ENCODE data around the gene CALHM5. TPM values are rescaled to one million over a fixed set of nuclear protein-coding genes. Genes with fewer than 3 reads are reported as not detected.

CALHM5 gene
- total and polyA plus RNA-seq, 7 donors: 0.52 to 1.2 (median 0.81) TPM

DNA sequence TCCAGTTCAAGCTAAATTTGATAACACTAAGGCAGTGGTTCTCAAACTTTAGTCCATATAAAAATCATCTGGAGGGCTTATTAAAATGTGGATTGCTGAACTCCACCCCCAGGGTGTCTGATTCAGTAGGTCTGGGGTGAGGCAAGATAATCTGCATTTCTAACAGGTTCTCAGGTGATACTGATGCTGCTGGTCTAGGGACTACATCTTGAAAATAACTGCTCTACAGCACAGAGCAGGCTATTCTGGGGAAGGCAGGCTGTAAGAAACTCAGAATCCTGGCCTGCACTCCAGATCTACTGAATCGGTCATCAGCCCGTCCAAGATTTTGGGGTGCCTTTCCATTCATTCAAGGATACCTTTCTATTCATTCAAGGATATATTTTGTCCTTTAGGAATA lies 11.5 kb downstream of the CALHM5 start:
- Histone ChIP-seq H3K36me3 (ENCODE audit: insufficient read depth in 1 of 2, low read depth in 1 of 2) (no peaks in the 10 kb centered on the region), H3K4me1 (no peaks in the 10 kb centered on the region), H3K4me3 (no peak overlapping the region), H3K27me3 (ENCODE audit: insufficient read depth in 3 of 3, low read length in 2 of 3) (no peaks in the 10 kb centered on the region), H3K27ac (no peak overlapping the region), H3K9me3 (no peaks in the 10 kb centered on the region)
- WGBS, 3 donors: 79 to 86% (median 81%) methylated on average over 2 of the region's 2 CpGs
- ATAC-seq (no peak), DNase-seq (no peak)
- TF ChIP-seq, protein P1, sequence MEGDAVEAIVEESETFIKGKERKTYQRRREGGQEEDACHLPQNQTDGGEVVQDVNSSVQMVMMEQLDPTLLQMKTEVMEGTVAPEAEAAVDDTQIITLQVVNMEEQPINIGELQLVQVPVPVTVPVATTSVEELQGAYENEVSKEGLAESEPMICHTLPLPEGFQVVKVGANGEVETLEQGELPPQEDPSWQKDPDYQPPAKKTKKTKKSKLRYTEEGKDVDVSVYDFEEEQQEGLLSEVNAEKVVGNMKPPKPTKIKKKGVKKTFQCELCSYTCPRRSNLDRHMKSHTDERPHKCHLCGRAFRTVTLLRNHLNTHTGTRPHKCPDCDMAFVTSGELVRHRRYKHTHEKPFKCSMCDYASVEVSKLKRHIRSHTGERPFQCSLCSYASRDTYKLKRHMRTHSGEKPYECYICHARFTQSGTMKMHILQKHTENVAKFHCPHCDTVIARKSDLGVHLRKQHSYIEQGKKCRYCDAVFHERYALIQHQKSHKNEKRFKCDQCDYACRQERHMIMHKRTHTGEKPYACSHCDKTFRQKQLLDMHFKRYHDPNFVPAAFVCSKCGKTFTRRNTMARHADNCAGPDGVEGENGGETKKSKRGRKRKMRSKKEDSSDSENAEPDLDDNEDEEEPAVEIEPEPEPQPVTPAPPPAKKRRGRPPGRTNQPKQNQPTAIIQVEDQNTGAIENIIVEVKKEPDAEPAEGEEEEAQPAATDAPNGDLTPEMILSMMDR (IDR thresholded peaks at IDR 0.05): no peak
- intact Hi-C loops (cut with DNase I): no loop called here

- Histone ChIP-seq H3K27me3 (ENCODE audit: insufficient read depth in 3 of 3, low read length in 2 of 3) (no peaks in the 10 kb centered on the region), H3K27ac (no peak overlapping the region), H3K4me3 (no peak overlapping the region), H3K9me3 (no peaks in the 10 kb centered on the region), H3K4me1 (no peaks in the 10 kb centered on the region), H3K36me3 (ENCODE audit: insufficient read depth in 1 of 2, low read depth in 1 of 2) (no peaks in the 10 kb centered on the region)
- TF ChIP-seq, protein P1 (IDR thresholded peaks at IDR 0.05): no peak
- intact Hi-C loops (cut with DNase I): no loop called here
- ATAC-seq (no peak), DNase-seq (no peak)
- WGBS, 3 donors: 84 to 91% (median 86%) methylated on average over 2 of the region's 2 CpGs
These were observed 12.8 kb downstream of the CALHM5 start for GRCh38 chr6:116524236-116524635.

DNA sequence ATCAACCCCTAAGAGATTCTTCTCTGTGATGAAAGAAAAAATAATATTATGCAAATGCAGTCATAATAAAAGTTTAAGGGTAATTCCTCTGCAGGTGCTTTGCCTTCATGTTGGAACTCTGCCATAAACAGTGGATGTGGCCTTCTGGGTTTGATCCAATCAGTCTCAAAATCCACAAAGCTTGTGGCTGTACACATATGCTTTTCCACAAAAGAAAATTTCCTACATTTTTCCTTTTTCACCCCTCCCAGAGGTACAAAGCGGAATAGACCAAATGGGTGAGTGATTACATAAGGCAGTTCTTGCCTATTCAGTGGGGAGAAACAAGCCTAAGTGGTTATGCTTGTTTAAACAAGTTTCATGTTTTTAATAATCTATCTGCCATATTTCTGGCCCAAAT lies 16.7 kb downstream of the CALHM5 start:
- Histone ChIP-seq H3K4me3 (no peak overlapping the region), H3K27me3 (ENCODE audit: insufficient read depth in 3 of 3, low read length in 2 of 3) (no peaks in the 10 kb centered on the region), H3K36me3 (ENCODE audit: insufficient read depth in 1 of 2, low read depth in 1 of 2) (no peaks in the 10 kb centered on the region), H3K27ac (no peak overlapping the region), H3K4me1 (no peaks in the 10 kb centered on the region), H3K9me3 (no peaks in the 10 kb centered on the region)
- ATAC-seq: no peak
- TF ChIP-seq, protein P1 (IDR thresholded peaks at IDR 0.05): no peak
- WGBS, 3 donors: 77 to 93% (median 79%) methylated on average over 1 of the region's 1 CpG
- intact Hi-C loops (cut with DNase I): no loop called here
- no peak for DNase-seq

DNA sequence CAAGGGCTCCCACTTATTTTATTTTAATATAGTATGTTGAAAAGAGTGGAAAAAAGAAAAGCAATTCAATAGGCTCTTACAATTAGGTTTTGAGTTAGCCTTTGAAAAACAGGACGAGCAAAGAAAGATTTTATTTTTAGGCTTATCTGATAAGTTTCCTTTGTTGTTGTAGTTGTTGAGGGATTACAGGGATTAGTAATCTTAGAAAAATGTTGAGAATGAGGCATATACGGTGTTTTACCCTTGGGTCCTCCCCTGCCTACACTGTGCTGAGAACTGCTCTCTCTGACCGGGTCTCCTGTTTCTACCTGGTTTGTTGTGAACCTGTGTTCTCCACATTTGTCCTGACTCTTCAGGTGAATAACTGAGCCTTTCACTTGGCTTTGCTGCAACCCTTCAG lies 17.3 kb downstream of the CALHM5 start:
- H3K9me3 ChIP-seq: no peaks in the 10 kb centered on the region
- ATAC-seq (no peak), DNase-seq (no peak)
- TF ChIP-seq, protein P1 (IDR thresholded peaks at IDR 0.05): no peak
- no peaks in the 10 kb centered on the region for H3K4me1 ChIP-seq
- intact Hi-C loops (cut with DNase I): no loop called here
- H3K4me3 ChIP-seq: no peak overlapping the region
- no peaks in the 10 kb centered on the region for H3K36me3 ChIP-seq (ENCODE audit: insufficient read depth in 1 of 2, low read depth in 1 of 2)
- 37 to 58% (median 49%) methylated on average over 3 of the region's 3 CpGs for WGBS, 3 donors
- H3K27me3 ChIP-seq (ENCODE audit: insufficient read depth in 3 of 3, low read length in 2 of 3): no peaks in the 10 kb centered on the region
- no peak overlapping the region for H3K27ac ChIP-seq
